OCI-LY1 (cell line): ENCODE results near the gene AIMP1.

ENCODE experiments used
- CTCF ChIP-seq: fragments of 200-600 bp; sonication (generic), shearing (Covaris generic); IDR thresholded peaks from 2 replicates; pipeline ENCODE4 v1.5.1; 2017; ENCODE audit warnings: mild to moderate bottlenecking, antibody characterized with exemption, low read length, moderate library complexity, mixed read lengths
- EZH2 ChIP-seq: fragments of 200-600 bp; sonication (generic), shearing (Covaris generic); IDR thresholded peaks from 2 replicates; pipeline ENCODE4 v1.8.0; 2017; ENCODE audit warnings: borderline replicate concordance, mixed run types, mild to moderate bottlenecking, antibody characterized with exemption, low read length, moderate library complexity, mixed read lengths

- TF ChIP-seq EZH2 = no peak
- no peak for TF ChIP-seq CTCF
Measured at GRCh38 chr4:106347167-106347566, 30.8 kb downstream of the AIMP1 start.
